ENCODE measurements around the gene FGFR4. TPM values are rescaled to one million over a fixed set of nuclear protein-coding genes. Genes with fewer than 3 reads are reported as not detected.
A peak's percentile ranks its signal among the peaks of the same experiment; 100 is the strongest.

Gene FGFR4
- total RNA-seq, 2 experiments from 2014 or later, result 1.4 to 1.5 TPM

DNA sequence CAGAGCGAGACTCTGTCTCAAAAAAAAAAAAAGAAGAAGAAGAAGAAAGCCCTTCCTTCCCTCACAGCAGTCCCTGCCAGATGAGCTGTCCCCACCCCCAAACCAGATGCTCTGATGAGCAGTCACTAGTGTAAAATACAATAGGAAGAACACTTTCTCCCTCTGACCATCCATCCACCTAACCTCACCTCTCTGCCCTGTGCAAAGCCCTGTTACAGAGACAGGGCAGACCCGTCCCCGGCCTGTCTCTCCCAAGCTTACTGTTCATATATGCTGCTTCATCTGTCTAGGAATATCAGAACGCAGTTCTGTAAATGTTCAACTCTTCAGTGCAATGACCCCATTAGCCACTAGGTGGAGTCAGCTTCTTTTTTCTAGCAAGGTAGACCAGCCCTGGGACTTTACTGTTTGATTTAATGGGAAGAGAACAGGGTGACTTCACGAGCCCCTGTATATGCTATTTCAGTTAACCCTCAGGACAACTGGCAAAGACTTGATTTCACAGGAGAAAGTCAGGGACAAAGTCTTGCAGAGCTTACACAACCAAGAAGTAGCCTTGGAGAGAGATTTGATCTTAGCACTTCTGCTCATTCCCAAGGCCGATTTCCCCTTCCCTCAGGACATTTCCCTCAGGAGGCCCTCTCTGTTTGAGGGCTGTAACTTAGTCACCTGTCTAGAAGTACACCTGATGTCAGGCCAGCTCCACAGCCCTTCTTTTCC, 14.9 kb upstream of the FGFR4 start:
- H3K4me3 Mint-ChIP-seq, result no peak overlapping the region
- H3K27me3 Mint-ChIP-seq, result no peaks in the 10 kb centered on the region
- H3K27ac Mint-ChIP-seq, result no peak overlapping the region
- H3K9me3 Mint-ChIP-seq, result no peaks in the 10 kb centered on the region
- H3K4me1 Mint-ChIP-seq, result peaks cover 6% of the 10 kb centered on the region
- H3K36me3 Mint-ChIP-seq, result peaks cover 4% of the 10 kb centered on the region
- DNase-seq, result peak; percentile 51

DNA sequence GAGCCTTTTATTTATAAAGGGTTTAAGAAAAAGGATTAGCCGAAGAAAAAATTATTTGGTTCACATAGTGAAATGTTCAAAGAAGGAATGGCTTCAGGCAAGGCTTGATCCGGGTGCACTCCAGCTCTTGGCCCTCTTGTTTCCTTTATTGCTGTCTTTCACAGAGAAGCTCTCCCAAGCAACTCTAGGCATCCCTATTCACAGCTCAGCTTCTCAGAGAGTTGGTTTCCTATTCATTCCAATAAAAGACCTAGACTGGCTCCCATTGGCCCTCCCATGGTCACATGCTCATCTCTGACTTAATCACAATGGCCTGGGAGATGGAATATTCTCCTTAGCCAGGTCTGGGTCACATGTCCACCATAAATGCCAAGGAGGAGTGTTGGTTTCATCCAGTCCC, 9.4 kb upstream of the FGFR4 start:
- no peak for DNase-seq
- H3K4me3 Mint-ChIP-seq, result no peak overlapping the region
- H3K36me3 Mint-ChIP-seq, result peaks cover 4% of the 10 kb centered on the region
- H3K27ac Mint-ChIP-seq, result no peak overlapping the region
- no peaks in the 10 kb centered on the region for H3K4me1 Mint-ChIP-seq
- no peaks in the 10 kb centered on the region for H3K9me3 Mint-ChIP-seq
- no peaks in the 10 kb centered on the region for H3K27me3 Mint-ChIP-seq

DNA sequence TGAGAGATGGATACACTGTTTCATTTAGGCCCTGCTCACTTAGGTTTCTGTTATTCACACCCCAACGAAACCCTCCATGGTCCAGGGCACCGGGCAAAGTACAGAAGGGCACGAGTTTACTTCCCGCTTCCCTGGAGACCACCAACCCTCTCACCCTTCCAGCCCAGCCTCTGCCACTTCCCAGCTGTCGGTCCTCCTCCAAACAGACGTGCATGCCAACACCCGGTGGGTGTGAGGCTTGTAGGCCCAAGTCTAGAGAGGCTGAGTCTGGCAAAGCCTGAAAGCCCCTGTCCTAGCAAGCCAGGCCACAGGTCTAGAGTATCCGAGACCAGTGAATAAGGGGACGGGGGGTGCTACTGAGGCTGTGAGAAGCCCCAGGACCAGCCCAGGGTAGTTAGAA, 7.1 kb upstream of the FGFR4 start:
- H3K9me3 Mint-ChIP-seq, result no peaks in the 10 kb centered on the region
- no peak for DNase-seq
- H3K4me3 Mint-ChIP-seq, result no peak overlapping the region
- peaks cover 4% of the 10 kb centered on the region for H3K27me3 Mint-ChIP-seq
- no peaks in the 10 kb centered on the region for H3K36me3 Mint-ChIP-seq
- H3K27ac Mint-ChIP-seq, result no peak overlapping the region
- H3K4me1 Mint-ChIP-seq, result no peaks in the 10 kb centered on the region

DNA sequence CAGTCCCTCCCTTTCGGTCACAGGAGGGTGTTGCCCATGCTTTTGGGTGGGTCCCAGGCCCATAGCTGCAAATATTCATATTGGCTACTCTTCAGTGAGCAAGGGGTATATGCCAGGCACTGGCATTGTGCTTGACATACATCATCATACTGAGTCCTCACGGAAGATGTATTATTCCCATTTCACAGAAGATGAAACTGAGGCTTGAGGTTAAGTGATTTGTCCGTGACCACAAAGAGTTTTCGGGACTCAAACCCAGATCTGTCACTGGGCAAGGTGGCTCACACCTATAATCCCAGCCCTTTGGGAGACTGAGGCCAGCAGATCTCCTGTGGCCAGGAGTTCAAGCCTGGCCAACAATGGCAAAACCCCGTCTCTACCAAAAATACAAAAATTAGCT, 6.5 kb upstream of the FGFR4 start:
- no peak overlapping the region for H3K27ac Mint-ChIP-seq
- DNase-seq, result no peak
- no peaks in the 10 kb centered on the region for H3K4me1 Mint-ChIP-seq
- H3K27me3 Mint-ChIP-seq, result peaks cover 4% of the 10 kb centered on the region
- no peak overlapping the region for H3K4me3 Mint-ChIP-seq
- H3K36me3 Mint-ChIP-seq, result no peaks in the 10 kb centered on the region
- H3K9me3 Mint-ChIP-seq, result no peaks in the 10 kb centered on the region

DNA sequence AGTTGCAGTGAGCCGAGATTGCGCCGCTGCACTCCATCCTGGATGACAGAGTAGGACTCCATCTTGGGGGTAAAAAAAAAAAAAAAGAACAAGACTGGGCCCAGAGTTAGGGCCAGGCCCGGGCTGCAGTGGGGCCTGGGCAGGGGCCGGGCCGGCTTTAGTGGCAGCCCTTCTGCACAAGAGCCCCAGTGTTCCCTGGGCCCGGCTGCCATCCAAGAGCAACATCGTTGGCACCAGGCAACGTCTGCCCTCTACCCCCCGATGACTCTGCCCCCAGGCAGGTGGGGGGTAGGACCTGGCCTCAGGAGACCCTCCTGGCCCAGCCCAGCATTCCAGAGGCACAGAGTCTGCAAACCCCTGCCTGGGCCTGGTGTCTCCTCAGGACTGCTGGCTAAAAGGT, 4.9 kb upstream of the FGFR4 start:
- Mint-ChIP-seq H3K4me1 (no peaks in the 10 kb centered on the region), H3K9me3 (no peaks in the 10 kb centered on the region), H3K36me3 (no peaks in the 10 kb centered on the region), H3K27ac (no peak overlapping the region), H3K27me3 (peaks cover 11% of the 10 kb centered on the region), H3K4me3 (no peak overlapping the region)
- no peak for DNase-seq

DNA sequence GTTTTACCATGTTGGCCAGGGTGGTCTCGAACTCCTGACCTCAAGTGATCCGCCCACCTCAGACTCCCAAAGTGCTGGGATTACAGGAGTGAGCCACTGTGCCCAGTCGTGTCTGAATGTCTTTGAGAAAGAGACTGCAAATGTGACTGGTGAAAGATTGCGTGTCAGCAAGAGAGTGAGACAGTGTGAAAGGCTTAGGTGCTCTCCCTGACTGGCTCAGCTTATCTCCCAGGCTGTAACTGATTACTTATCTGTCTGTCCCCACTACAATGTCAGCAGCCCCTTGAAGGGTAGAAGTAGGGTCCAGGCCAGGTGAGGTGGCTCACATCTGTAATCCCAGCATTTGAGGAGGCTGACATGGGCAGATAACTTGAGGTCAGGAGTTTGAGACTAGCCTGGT, 3.4 kb upstream of the FGFR4 start:
- H3K4me3 Mint-ChIP-seq, result no peak overlapping the region
- no peak overlapping the region for H3K27ac Mint-ChIP-seq
- no peak for DNase-seq
- H3K9me3 Mint-ChIP-seq, result no peaks in the 10 kb centered on the region
- no peaks in the 10 kb centered on the region for H3K36me3 Mint-ChIP-seq
- peaks cover 18% of the 10 kb centered on the region for H3K27me3 Mint-ChIP-seq
- H3K4me1 Mint-ChIP-seq, result peaks cover 2% of the 10 kb centered on the region

DNA sequence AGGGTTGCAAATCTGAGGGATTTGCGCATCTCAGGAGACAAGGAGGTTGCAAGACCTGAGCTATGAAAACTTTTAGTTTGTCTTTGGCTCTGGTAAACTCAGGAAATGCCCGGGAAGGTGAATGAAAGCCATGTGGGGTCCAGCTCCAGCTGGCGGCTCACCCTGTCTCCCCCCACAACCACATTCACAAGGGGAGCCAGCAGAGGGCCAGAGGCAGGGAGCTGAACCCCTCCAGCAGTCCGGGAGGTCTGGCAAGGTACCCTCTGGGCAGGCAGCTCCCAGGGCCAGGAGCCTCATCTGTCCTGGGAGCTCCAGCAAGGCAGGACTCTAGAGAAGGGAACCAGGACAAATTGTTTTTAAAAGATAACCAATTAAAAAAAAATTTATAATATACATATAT, 2.5 kb upstream of the FGFR4 start:
- no peaks in the 10 kb centered on the region for H3K36me3 Mint-ChIP-seq
- DNase-seq, result no peak

DNA sequence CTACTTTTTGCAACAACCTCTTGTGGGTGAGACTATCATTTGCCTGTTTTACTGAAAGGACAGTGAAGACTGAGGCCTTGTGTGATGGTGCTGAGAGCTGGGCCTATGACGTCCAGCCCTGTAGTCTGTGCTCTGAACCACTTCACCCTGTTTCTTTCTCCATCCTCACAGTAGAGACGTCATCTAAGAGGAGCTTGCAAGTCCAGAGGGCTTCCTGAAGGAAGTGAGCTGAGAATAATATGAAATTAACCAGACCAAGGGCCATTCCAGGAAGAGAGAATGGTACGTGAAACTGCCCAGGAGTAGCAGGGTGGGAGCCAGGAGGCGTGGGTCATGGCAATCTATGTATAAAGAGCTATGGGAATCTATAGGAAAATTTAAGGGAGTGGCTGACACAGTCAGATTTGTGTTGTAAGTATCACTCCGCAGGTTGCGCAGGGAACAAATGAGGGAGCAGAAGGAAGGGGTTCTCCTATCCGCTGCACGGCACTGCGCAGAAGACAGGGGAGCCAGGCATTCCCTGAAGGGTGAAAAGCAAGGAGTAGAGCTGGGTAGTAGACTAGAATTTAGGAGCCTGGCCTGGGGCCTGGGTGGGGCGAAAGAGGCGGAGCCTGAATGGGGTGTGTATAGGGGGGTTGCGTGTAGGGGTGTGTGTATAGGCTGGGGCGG, 596 bp upstream of the FGFR4 start:
- Mint-ChIP-seq H3K27ac (no peak overlapping the region), H3K27me3 (peaks cover 26% of the 10 kb centered on the region), H3K9me3 (no peaks in the 10 kb centered on the region), H3K4me1 (peaks cover 2% of the 10 kb centered on the region), H3K36me3 (no peaks in the 10 kb centered on the region), H3K4me3 (peak overlapping the region; percentile 35)
- no peak for DNase-seq

More for the DNA sequence above, 2.5 kb upstream of the FGFR4 start:
- Mint-ChIP-seq H3K27me3 (peaks cover 23% of the 10 kb centered on the region), H3K9me3 (no peaks in the 10 kb centered on the region), H3K4me3 (no peak overlapping the region), H3K4me1 (peaks cover 2% of the 10 kb centered on the region), H3K27ac (no peak overlapping the region)

DNA sequence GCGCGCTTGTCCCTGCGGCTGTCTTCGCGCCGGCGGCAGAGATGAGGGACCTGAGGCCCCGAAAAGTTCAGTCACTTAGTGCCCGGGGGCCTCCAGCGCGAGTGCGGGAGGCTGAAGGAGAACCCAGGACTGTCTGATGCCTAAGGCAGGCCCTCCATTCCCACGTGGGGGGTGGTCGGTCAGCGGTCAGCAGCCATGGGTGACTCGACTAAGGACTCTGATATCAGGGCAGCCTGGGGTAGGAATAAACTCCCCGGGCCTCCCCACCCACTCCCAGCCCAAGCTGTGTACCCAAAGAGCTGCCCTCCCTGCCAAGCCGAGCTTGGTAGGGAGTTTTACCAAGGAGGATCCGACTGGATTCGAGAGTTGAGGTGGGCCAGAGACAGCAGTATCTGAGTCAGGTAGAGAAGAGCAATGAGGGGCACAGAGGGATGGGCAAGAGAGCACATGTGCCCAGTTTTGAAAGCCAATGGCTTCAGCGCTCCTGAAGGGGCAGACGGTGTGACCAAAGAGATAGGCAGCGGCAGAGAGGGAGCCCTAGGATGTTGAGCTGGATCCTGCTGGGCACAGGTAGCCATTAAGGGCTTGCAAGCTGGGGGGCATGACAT, 787 bp downstream of the FGFR4 start:
- Mint-ChIP-seq H3K4me1 (peaks cover 2% of the 10 kb centered on the region), H3K27me3 (peaks cover 26% of the 10 kb centered on the region), H3K9me3 (no peaks in the 10 kb centered on the region), H3K36me3 (no peaks in the 10 kb centered on the region), H3K27ac (no peak overlapping the region), H3K4me3 (no peak overlapping the region)
- DNase-seq, result no peak

DNA sequence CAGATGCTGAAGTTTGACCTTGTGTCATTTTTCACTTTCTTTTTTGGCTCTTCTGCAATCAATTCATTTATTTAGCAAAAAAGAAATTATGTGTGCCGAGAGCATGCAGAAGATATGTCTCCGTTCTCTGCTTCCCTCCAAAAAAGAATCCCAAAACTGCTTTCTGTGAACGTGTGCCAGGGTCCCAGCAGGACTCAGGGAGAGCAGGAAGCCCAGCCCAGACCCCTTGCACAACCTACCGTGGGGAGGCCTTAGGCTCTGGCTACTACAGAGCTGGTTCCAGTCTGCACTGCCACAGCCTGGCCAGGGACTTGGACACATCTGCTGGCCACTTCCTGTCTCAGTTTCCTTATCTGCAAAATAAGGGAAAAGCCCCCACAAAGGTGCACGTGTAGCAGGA, 2.4 kb downstream of the FGFR4 start:
- no peak for DNase-seq
- H3K27me3 Mint-ChIP-seq, result peaks cover 22% of the 10 kb centered on the region

DNA sequence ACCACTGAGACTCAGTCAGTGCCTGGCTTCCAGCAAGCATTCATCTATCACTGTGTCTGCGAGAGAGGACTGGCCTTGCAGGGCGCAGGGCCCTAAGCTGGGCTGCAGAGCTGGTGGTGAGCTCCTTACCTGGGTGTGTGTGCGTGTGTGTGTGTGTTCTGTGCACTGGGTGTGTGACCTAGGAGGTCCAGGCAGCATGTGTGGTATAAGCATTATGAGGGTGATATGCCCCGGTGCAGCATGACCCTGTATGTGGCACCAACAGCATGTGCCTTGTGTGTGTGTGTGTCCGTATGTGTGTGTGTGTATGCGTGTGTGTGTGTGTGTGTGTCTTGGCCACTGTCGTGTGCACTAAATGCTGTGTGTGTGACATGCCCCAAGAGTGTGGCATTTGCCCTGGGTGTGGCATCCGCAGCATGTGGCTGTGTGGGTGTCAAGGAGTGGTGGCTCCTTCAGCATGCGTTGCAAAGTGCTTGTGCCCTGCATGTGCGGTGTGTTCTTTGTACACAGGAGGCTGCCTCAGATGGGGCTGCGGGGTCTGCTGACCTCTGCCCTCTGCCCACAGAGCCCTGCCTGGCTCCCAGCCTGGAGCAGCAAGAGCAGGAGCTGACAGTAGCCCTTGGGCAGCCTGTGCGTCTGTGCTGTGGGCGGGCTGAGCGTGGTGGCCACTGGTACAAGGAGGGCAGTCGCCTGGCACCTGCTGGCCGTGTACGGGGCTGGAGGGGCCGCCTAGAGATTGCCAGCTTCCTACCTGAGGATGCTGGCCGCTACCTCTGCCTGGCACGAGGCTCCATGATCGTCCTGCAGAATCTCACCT, 3.3 kb downstream of the FGFR4 start:
- no peak overlapping the region for H3K27ac Mint-ChIP-seq
- H3K9me3 Mint-ChIP-seq, result no peaks in the 10 kb centered on the region
- H3K27me3 Mint-ChIP-seq, result peaks cover 22% of the 10 kb centered on the region
- H3K4me1 Mint-ChIP-seq, result peaks cover 2% of the 10 kb centered on the region
- no peak overlapping the region for H3K4me3 Mint-ChIP-seq
- no peak for DNase-seq
- no peaks in the 10 kb centered on the region for H3K36me3 Mint-ChIP-seq

More for the DNA sequence above, 2.4 kb downstream of the FGFR4 start:
- H3K27ac Mint-ChIP-seq, result no peak overlapping the region
- no peak overlapping the region for H3K4me3 Mint-ChIP-seq
- H3K4me1 Mint-ChIP-seq, result peaks cover 2% of the 10 kb centered on the region
- no peaks in the 10 kb centered on the region for H3K36me3 Mint-ChIP-seq
- H3K9me3 Mint-ChIP-seq, result no peaks in the 10 kb centered on the region

DNA sequence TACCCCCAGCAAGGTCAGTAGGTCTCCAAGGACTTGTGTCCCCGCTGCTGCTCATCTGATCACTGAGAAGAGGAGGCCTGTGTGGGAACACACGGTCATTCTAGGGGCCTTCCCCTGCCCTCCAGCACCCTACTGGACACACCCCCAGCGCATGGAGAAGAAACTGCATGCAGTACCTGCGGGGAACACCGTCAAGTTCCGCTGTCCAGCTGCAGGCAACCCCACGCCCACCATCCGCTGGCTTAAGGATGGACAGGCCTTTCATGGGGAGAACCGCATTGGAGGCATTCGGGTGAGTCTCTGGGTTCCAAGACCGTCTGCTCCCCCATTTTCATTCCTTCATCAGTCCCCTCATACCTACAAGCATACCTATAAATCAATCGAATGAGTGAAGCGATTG, 4.1 kb downstream of the FGFR4 start:
- no peak overlapping the region for H3K27ac Mint-ChIP-seq
- DNase-seq, result no peak
- H3K4me3 Mint-ChIP-seq, result no peak overlapping the region
- H3K27me3 Mint-ChIP-seq, result peaks cover 21% of the 10 kb centered on the region
- H3K36me3 Mint-ChIP-seq, result no peaks in the 10 kb centered on the region
- H3K4me1 Mint-ChIP-seq, result peaks cover 2% of the 10 kb centered on the region
- no peaks in the 10 kb centered on the region for H3K9me3 Mint-ChIP-seq

DNA sequence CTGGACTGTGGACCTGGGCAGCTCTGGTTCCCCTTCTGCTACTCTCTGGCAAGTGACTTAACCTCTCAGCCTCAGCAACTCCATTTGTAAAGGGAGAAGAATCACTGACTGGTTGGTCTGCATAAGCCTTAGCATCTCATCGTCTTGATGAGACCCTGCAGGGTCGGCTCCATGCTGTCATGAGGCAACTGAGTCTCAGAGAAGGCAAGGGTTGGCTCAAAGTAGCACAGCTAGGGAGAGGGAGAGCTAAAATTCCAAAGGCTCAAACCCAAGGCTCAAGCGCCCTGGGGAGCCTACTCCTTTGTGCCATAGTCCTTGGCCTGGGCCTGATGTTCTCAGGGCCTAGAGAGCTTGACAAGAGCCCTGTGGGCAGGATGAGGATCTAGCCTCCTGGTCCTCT, 4.5 kb downstream of the FGFR4 start:
- no peak for DNase-seq
- H3K36me3 Mint-ChIP-seq, result no peaks in the 10 kb centered on the region

DNA sequence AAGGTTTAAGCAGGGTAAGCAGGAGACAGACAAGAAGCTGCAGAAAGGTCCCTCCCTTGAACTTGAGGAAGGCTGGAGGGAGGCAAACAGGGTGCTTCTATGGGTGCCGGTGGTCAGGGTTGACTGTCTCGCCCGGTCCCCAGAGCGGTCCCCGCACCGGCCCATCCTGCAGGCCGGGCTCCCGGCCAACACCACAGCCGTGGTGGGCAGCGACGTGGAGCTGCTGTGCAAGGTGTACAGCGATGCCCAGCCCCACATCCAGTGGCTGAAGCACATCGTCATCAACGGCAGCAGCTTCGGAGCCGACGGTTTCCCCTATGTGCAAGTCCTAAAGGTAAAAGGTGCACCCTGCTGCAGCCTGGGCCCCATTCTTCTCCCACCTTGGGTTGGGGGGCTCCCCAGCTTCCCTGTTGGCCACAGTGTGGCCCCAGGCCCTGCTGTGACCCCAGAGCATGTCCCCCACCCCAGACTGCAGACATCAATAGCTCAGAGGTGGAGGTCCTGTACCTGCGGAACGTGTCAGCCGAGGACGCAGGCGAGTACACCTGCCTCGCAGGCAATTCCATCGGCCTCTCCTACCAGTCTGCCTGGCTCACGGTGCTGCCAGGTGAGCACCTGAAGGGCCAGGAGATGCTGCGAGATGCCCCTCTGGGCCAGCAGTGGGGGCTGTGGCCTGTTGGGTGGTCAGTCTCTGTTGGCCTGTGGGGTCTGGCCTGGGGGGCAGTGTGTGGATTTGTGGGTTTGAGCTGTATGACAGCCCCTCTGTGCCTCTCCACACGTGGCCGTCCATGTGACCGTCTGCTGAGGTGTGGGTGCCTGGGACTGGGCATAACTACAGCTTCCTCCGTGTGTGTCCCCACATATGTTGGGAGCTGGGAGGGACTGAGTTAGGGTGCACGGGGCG, 5.7 kb downstream of the FGFR4 start:
- Mint-ChIP-seq H3K4me3 (no peak overlapping the region), H3K4me1 (peaks cover 2% of the 10 kb centered on the region), H3K36me3 (no peaks in the 10 kb centered on the region), H3K27me3 (peaks cover 15% of the 10 kb centered on the region), H3K9me3 (no peaks in the 10 kb centered on the region), H3K27ac (no peak overlapping the region)
- DNase-seq, result no peak

More for the DNA sequence above, 4.5 kb downstream of the FGFR4 start:
- Mint-ChIP-seq H3K27ac (no peak overlapping the region), H3K4me3 (no peak overlapping the region), H3K27me3 (peaks cover 17% of the 10 kb centered on the region), H3K9me3 (no peaks in the 10 kb centered on the region), H3K4me1 (peaks cover 2% of the 10 kb centered on the region)

Measured in activated naive CD8-positive, alpha-beta T cell treated with anti-CD3 and anti-CD28 coated beads for 36 hours (primary cell).